ENCODE measurements around the gene ZMAT2.

Gene ZMAT2

GRCh38 chr5:140672455-140673186 is 27.6 kb upstream of the ZMAT2 start:
- TF ChIP-seq ZNF8 (CRISPR knock-in tag; IDR thresholded peaks at IDR 0.05), result no peak
- TF ChIP-seq TOX (CRISPR knock-in tag; IDR thresholded peaks at IDR 0.05; ENCODE audit: borderline replicate concordance), result no peak
- TF ChIP-seq ZFP3 (CRISPR knock-in tag; IDR thresholded peaks at IDR 0.05), result no peak
- no peak for TF ChIP-seq OSR1 (CRISPR knock-in tag; IDR thresholded peaks at IDR 0.05)
- no peak for TF ChIP-seq CSDC2 (CRISPR knock-in tag; IDR thresholded peaks at IDR 0.05)
- no peak for TF ChIP-seq ZNF70 (CRISPR knock-in tag; IDR thresholded peaks at IDR 0.05)
- no peak for TF ChIP-seq ESRRG (CRISPR knock-in tag; IDR thresholded peaks at IDR 0.05)
- no peak for TF ChIP-seq CREB5 (CRISPR knock-in tag; IDR thresholded peaks at IDR 0.05; ENCODE audit: low read depth)
- no peak for TF ChIP-seq BACH2 (CRISPR knock-in tag; IDR thresholded peaks at IDR 0.05; ENCODE audit: borderline replicate concordance)
- no peak for TF ChIP-seq RARB (CRISPR knock-in tag; IDR thresholded peaks at IDR 0.05)
- no peak for TF ChIP-seq GLIS3 (CRISPR knock-in tag; IDR thresholded peaks at IDR 0.05)
- no peak for TF ChIP-seq SNAI2 (CRISPR knock-in tag; IDR thresholded peaks at IDR 0.05)
- TF ChIP-seq ISL1 (CRISPR knock-in tag; IDR thresholded peaks at IDR 0.05), result no peak
- ATAC-seq, result peak; percentile 6

GRCh38 chr5:140673187-140673976 is 26.9 kb upstream of the ZMAT2 start, which contains the start of gene DND1:
Gene DND1 (minus strand): TSS chr5:140673576. CDS start chr5:140673542, 34 bp downstream.
- no peak for TF ChIP-seq ZC3H10 (CRISPR knock-in tag; IDR thresholded peaks at IDR 0.05)
- TF ChIP-seq ZFP30 (CRISPR knock-in tag; IDR thresholded peaks at IDR 0.05), result no peak
- no peak for TF ChIP-seq SNAI2 (CRISPR knock-in tag; IDR thresholded peaks at IDR 0.05)
- no peak for TF ChIP-seq OSR1 (CRISPR knock-in tag; IDR thresholded peaks at IDR 0.05)
- TF ChIP-seq BACH2 (CRISPR knock-in tag; IDR thresholded peaks at IDR 0.05; ENCODE audit: borderline replicate concordance), result no peak
- TF ChIP-seq CSDC2 (CRISPR knock-in tag; IDR thresholded peaks at IDR 0.05), result no peak
- TF ChIP-seq TSHZ2 (CRISPR knock-in tag; IDR thresholded peaks at IDR 0.05), result no peak
- no peak for TF ChIP-seq ZNF565 (CRISPR knock-in tag; conservative IDR thresholded peaks at IDR 0.05; ENCODE audit: low read depth)
- no peak; the same call in 1 of the 2 replicates for TF ChIP-seq GLIS3 (CRISPR knock-in tag; IDR thresholded peaks at IDR 0.05)
- no peak for TF ChIP-seq RARB (CRISPR knock-in tag; IDR thresholded peaks at IDR 0.05)
- TF ChIP-seq ESRRG (CRISPR knock-in tag; IDR thresholded peaks at IDR 0.05), result no peak
- TF ChIP-seq TOX (CRISPR knock-in tag; IDR thresholded peaks at IDR 0.05; ENCODE audit: borderline replicate concordance), result no peak
- TF ChIP-seq ARNTL (CRISPR knock-in tag; IDR thresholded peaks at IDR 0.05; ENCODE audit: borderline replicate concordance, low read depth), result no peak
- no peak for TF ChIP-seq PPARA (CRISPR knock-in tag; IDR thresholded peaks at IDR 0.05; ENCODE audit: borderline replicate concordance)
- no peak for TF ChIP-seq ZFP3 (CRISPR knock-in tag; IDR thresholded peaks at IDR 0.05)
- TF ChIP-seq ZNF70 (CRISPR knock-in tag; IDR thresholded peaks at IDR 0.05), result no peak
- TF ChIP-seq POU6F1 (CRISPR knock-in tag; IDR thresholded peaks at IDR 0.05; ENCODE audit: borderline replicate concordance, low read depth), result no peak
- peak; percentile 24 for ATAC-seq

GRCh38 chr5:140674211-140674610 is 26.0 kb upstream of the ZMAT2 start:
- ATAC-seq, result no peak; the same call in 2 of the 3 replicates

More at GRCh38 chr5:140674211-140674610, 26.0 kb upstream of the ZMAT2 start:
- TF ChIP-seq SNAI2 (CRISPR knock-in tag; IDR thresholded peaks at IDR 0.05) (no peak), BACH2 (CRISPR knock-in tag; IDR thresholded peaks at IDR 0.05; ENCODE audit: borderline replicate concordance) (no peak), ISL1 (CRISPR knock-in tag; IDR thresholded peaks at IDR 0.05) (no peak), GLIS3 (CRISPR knock-in tag; IDR thresholded peaks at IDR 0.05) (no peak), PATZ1 (CRISPR knock-in tag; IDR thresholded peaks at IDR 0.05; ENCODE audit: borderline replicate concordance) (no peak), RARB (CRISPR knock-in tag; IDR thresholded peaks at IDR 0.05) (no peak), ZFP3 (CRISPR knock-in tag; IDR thresholded peaks at IDR 0.05) (no peak), TOX (CRISPR knock-in tag; IDR thresholded peaks at IDR 0.05; ENCODE audit: borderline replicate concordance) (no peak), ZNF8 (CRISPR knock-in tag; IDR thresholded peaks at IDR 0.05) (no peak), POU6F1 (CRISPR knock-in tag; IDR thresholded peaks at IDR 0.05; ENCODE audit: borderline replicate concordance, low read depth) (no peak), ZFP30 (CRISPR knock-in tag; IDR thresholded peaks at IDR 0.05) (no peak), ARNTL (CRISPR knock-in tag; IDR thresholded peaks at IDR 0.05; ENCODE audit: borderline replicate concordance, low read depth) (no peak), ZNF565 (CRISPR knock-in tag; conservative IDR thresholded peaks at IDR 0.05; ENCODE audit: low read depth) (no peak)

Data from SK-N-SH treated with all-trans-retinoic acid at 6 μM for 48 hours (cell line).